Fibroblast of peridontal ligament (primary cell): ENCODE results near the gene RBM24.

Experiments
- DNase-seq: peaks from one replicate; pipeline ENCODE4 v3.0.0-alpha.2; 2010; ENCODE audit errors: extremely low read depth

Gene RBM24

GRCh38 chr6:17341891-17342290, 60.7 kb downstream of the RBM24 start:
- DNase-seq, result no peak

GRCh38 chr6:17343215-17343614, 62.1 kb downstream of the RBM24 start:
- DNase-seq, result no peak
